K562 (cell line): ENCODE data around the gene SLCO2B1. TPM values are rescaled to one million over a fixed set of nuclear protein-coding genes. Genes with fewer than 3 reads are reported as not detected.

Source experiments
- FOSL1 ChIP-seq: fragments of 200-800 bp; sonication (Bioruptor generic); conservative IDR thresholded peaks from 2 replicates; pipeline ENCODE4 v1.6.1; 2016; ENCODE audit warnings: missing genetic modification characterization, missing compliant biosample characterization
- JUN ChIP-seq, 2 experiments: sonication (generic) in 1 of 2; formaldehyde crosslinking in 1 of 2; IDR thresholded peaks; 2 replicates each; pipeline versions ENCODE4 v1.6.1 to v1.8.0; 2012 to 2022; ENCODE audit warnings: borderline replicate concordance in 2 of 2, mild to moderate bottlenecking in 2 of 2, improper control_type of control experiment in 1 of 2, low read depth in 1 of 2, low read length in 1 of 2, missing genetic modification reagents in 1 of 2
- ZBED1 ChIP-seq: IDR thresholded peaks from 2 replicates; pipeline ENCODE4 v1.6.1; 2014
- polyA plus RNA-seq, 8 experiments: library from polyadenylated mRNA; depleted of rRNA in 4 of 8; stranded (reverse) in 5 of 8; unstranded in 3 of 8; fragments of >200 nt; fragmentation: Nextera tagmentation in 2 of 8; fragmentation: Illumina TruSeq in 1 of 8; extraction: Ambion mirVana in 2 of 8; extraction: Trizol in 1 of 8; gene quantifications; 2 replicates each; pipeline versions ENCODE4 v1.2.1 to v1.2.3, GENCODE V29; 2011 to 2014; ENCODE audit warnings: inconsistent platforms in 1 of 8, missing spikeins in 1 of 8
- total RNA-seq, 7 experiments: library from RNA; depleted of rRNA in 6 of 7; stranded (reverse); fragments of >200 nt in 6 of 7; fragmentation: Illumina TruSeq in 2 of 7; extraction: Trizol in 2 of 7; gene quantifications; 2 replicates each; pipeline versions ENCODE4 v1.2.1 to v1.2.3, GENCODE V29; 2011 to 2021; ENCODE audit warnings: low replicate concordance in 1 of 7
- TF ChIP-seq, protein P1 (sequence below), 2 experiments: IDR thresholded peaks in 1 of 2; conservative IDR thresholded peaks in 1 of 2; 2 replicates each; pipeline ENCODE4 v1.6.1; 2016; ENCODE audit warnings: low read depth in 2 of 2, mild to moderate bottlenecking in 1 of 2, missing compliant biosample characterization in 1 of 2, missing genetic modification characterization in 1 of 2, moderate library complexity in 1 of 2
- TF ChIP-seq, protein P2 (sequence below): sonication (generic); formaldehyde crosslinking; IDR thresholded peaks from 2 replicates; pipeline ENCODE4 v1.8.0; 2022; ENCODE audit warnings: mild to moderate bottlenecking, low read depth, missing genetic modification reagents
- TF ChIP-seq, protein P3 (sequence below): sonication (generic); formaldehyde crosslinking; IDR thresholded peaks from 2 replicates; pipeline ENCODE4 v1.8.1; 2023; ENCODE audit warnings: mild to moderate bottlenecking, missing genetic modification reagents
- TF ChIP-seq, protein P4 (sequence below): IDR thresholded peaks from 2 replicates; pipeline ENCODE4 v1.6.1; 2016; ENCODE audit warnings: missing genetic modification characterization, missing compliant biosample characterization

Gene SLCO2B1
- total and polyA plus RNA-seq, 9 of the 15 experiments (the other 6 are each of a cell fraction or from before 2014, with no cell fraction given): 0.70 to 14.7 (median 7.6) TPM

DNA sequence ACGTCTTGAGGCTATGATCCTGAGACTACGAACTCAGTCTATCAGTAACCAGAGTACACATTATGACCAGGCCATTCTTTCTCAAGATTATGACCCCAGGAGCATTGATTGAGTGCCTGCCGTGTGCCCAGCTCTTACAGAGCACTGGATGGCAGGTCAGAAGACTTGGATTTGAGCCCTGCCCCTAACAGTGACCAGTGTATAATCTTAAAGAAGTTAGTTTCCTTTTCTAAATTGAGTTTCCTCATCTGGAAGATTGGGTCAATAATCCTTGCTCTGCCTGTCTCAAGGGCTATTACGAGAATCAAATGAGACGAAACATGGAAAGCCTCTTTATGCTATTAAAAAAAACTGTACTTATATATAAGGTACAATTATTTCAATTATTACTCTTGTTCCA, 38.2 kb downstream of the SLCO2B1 start (continued):
- TF ChIP-seq, protein P1, sequence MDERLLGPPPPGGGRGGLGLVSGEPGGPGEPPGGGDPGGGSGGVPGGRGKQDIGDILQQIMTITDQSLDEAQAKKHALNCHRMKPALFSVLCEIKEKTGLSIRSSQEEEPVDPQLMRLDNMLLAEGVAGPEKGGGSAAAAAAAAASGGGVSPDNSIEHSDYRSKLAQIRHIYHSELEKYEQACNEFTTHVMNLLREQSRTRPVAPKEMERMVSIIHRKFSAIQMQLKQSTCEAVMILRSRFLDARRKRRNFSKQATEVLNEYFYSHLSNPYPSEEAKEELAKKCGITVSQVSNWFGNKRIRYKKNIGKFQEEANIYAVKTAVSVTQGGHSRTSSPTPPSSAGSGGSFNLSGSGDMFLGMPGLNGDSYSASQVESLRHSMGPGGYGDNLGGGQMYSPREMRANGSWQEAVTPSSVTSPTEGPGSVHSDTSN (CRISPR knock-in tag; IDR thresholded peaks at IDR 0.05; ENCODE audit: low read depth): no peak
- TF ChIP-seq, protein P1 (tag; conservative IDR thresholded peaks at IDR 0.05; ENCODE audit: low read depth): no peak
- TF ChIP-seq JUN (IDR thresholded peaks at IDR 0.05; ENCODE audit: borderline replicate concordance, low read depth, low read length) (no peak), JUN (CRISPR knock-in tag; IDR thresholded peaks at IDR 0.05; ENCODE audit: borderline replicate concordance) (no peak), ZBED1 (no peak), FOSL1 (tag) (no peak)
- TF ChIP-seq, protein P2, sequence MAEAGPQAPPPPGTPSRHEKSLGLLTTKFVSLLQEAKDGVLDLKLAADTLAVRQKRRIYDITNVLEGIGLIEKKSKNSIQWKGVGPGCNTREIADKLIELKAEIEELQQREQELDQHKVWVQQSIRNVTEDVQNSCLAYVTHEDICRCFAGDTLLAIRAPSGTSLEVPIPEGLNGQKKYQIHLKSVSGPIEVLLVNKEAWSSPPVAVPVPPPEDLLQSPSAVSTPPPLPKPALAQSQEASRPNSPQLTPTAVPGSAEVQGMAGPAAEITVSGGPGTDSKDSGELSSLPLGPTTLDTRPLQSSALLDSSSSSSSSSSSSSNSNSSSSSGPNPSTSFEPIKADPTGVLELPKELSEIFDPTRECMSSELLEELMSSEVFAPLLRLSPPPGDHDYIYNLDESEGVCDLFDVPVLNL (CRISPR knock-in tag): no peak
- TF ChIP-seq, protein P3, sequence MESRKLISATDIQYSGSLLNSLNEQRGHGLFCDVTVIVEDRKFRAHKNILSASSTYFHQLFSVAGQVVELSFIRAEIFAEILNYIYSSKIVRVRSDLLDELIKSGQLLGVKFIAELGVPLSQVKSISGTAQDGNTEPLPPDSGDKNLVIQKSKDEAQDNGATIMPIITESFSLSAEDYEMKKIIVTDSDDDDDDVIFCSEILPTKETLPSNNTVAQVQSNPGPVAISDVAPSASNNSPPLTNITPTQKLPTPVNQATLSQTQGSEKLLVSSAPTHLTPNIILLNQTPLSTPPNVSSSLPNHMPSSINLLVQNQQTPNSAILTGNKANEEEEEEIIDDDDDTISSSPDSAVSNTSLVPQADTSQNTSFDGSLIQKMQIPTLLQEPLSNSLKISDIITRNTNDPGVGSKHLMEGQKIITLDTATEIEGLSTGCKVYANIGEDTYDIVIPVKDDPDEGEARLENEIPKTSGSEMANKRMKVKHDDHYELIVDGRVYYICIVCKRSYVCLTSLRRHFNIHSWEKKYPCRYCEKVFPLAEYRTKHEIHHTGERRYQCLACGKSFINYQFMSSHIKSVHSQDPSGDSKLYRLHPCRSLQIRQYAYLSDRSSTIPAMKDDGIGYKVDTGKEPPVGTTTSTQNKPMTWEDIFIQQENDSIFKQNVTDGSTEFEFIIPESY (CRISPR knock-in tag): no peak
- TF ChIP-seq, protein P4, sequence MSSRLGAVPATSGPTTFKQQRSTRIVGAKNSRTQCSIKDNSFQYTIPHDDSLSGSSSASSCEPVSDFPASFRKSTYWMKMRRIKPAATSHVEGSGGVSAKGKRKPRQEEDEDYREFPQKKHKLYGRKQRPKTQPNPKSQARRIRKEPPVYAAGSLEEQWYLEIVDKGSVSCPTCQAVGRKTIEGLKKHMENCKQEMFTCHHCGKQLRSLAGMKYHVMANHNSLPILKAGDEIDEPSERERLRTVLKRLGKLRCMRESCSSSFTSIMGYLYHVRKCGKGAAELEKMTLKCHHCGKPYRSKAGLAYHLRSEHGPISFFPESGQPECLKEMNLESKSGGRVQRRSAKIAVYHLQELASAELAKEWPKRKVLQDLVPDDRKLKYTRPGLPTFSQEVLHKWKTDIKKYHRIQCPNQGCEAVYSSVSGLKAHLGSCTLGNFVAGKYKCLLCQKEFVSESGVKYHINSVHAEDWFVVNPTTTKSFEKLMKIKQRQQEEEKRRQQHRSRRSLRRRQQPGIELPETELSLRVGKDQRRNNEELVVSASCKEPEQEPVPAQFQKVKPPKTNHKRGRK: no peak
